ENCODE data around the gene PCSK5. TPM values are rescaled to one million over a fixed set of nuclear protein-coding genes. Genes with fewer than 3 reads are reported as not detected.

PCSK5 gene
- total and polyA plus RNA-seq, 2 donors (not counting 1 experiment from before 2014, with no cell fraction given), result 0.09 TPM; not detected in 1

DNA sequence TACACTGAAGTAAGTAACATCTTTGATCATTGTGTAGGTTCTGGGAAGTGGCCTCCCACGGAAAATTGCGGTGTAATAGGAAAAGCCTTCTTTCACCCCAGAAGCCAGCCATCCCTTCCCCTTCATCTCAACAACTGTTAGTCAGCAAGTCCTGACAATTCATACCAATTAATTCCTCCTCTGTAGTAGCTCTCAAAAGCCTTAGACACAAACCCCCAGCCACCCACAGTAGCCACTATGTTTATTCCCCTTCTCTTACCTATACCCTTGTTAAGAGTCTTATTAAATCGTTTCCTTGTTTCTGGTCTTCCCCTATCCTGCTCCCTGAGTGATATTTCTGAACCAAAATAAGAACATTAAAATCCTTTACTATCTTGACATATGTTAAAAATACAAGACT, 143.6 kb downstream of the PCSK5 start:
- Histone ChIP-seq H3K27me3 (replicated peaks in 1 of 4; ENCODE audit: control extremely low read depth in 1 of 4, control insufficient read depth in 3 of 4, insufficient read depth in 4 of 4, low read length in 3 of 4) (no peaks in the 10 kb centered on the region), H3K4me1 (ENCODE audit: control insufficient read depth in 2 of 2, insufficient read depth in 2 of 2, low read length in 2 of 2) (no peaks in the 10 kb centered on the region), H3K27ac (ENCODE audit: low read length in 2 of 2) (no peak overlapping the region), H3K36me3 (replicated peaks in 1 of 2; ENCODE audit: control extremely low read depth in 1 of 2, control insufficient read depth in 1 of 2, extremely low read depth in 1 of 2, insufficient read depth in 2 of 2, low read length in 1 of 2) (no peaks in the 10 kb centered on the region), H3K9ac (ENCODE audit: low read length) (no peak overlapping the region), H4K20me1 (ENCODE audit: control insufficient read depth, insufficient read depth, low read length, poor library complexity, severe bottlenecking) (no peaks in the 10 kb centered on the region), H3K79me2 (ENCODE audit: control insufficient read depth, insufficient read depth, low read length) (no peaks in the 10 kb centered on the region), H3K9me3 (ENCODE audit: control extremely low read depth in 1 of 3, control insufficient read depth in 2 of 3, insufficient read depth in 1 of 3, low read length in 2 of 3) (no peaks in the 10 kb centered on the region), H2AFZ (ENCODE audit: insufficient read depth, low read depth, low read length, poor library complexity, severe bottlenecking) (no peak overlapping the region), H3K4me2 (replicated peaks; ENCODE audit: low read depth, low read length, poor library complexity, severe bottlenecking) (no peak overlapping the region), H3K4me3 (ENCODE audit: control extremely low read depth in 1 of 5, extremely low read depth in 1 of 5, insufficient read depth in 1 of 5, low read depth in 2 of 5, low read length in 4 of 5) (no peak overlapping the region)
- TF ChIP-seq, protein P1, sequence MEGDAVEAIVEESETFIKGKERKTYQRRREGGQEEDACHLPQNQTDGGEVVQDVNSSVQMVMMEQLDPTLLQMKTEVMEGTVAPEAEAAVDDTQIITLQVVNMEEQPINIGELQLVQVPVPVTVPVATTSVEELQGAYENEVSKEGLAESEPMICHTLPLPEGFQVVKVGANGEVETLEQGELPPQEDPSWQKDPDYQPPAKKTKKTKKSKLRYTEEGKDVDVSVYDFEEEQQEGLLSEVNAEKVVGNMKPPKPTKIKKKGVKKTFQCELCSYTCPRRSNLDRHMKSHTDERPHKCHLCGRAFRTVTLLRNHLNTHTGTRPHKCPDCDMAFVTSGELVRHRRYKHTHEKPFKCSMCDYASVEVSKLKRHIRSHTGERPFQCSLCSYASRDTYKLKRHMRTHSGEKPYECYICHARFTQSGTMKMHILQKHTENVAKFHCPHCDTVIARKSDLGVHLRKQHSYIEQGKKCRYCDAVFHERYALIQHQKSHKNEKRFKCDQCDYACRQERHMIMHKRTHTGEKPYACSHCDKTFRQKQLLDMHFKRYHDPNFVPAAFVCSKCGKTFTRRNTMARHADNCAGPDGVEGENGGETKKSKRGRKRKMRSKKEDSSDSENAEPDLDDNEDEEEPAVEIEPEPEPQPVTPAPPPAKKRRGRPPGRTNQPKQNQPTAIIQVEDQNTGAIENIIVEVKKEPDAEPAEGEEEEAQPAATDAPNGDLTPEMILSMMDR (IDR thresholded peaks at IDR 0.05), result no peak
- 100% methylated on average over 2 of the region's 3 CpGs for WGBS (ENCODE audit: insufficient coverage)
- ChIA-PET POLR2A (no interaction called here), CTCF (interaction anchor here (0.6 kb wide), 1 partner anchor 372 kb away, joined by 3 read pairs; no protein-coding TSS in a partner anchor)
- intact Hi-C loops (cut with micrococcal nuclease), result no loop called here
- ATAC-seq (ENCODE audit: low read depth) (no peak), DNase-seq (no peak)
- no peaks in the 10 kb centered on the region for H3K27me3 Mint-ChIP-seq
- no peaks in the 10 kb centered on the region for H3K9me3 Mint-ChIP-seq (ENCODE audit: insufficient read depth)
- H3K4me3 Mint-ChIP-seq, result no peak overlapping the region
- H3K27ac Mint-ChIP-seq, result no peak overlapping the region
- H3K4me1 Mint-ChIP-seq, result no peaks in the 10 kb centered on the region

DNA sequence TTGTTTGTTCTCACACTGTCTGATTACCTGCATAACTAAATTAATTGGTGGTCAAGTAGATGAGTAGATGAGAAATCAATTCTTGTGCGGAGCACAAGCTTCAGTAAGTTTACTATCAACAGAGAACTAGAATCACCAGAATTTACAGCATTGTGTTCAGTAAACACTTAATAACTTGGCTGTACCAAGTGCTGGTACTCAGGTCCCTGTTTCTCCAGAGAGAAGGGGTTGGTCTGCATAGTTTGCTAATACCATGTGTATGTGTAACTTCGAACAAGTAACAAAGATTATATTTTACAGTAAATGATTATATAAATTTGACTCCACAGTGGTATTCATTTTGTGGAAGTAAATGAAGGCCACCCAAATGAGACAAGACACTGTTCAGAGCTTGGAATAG, 146.3 kb downstream of the PCSK5 start:
- no peaks in the 10 kb centered on the region for H3K27me3 ChIP-seq (replicated peaks in 1 of 4; ENCODE audit: control extremely low read depth in 1 of 4, control insufficient read depth in 3 of 4, insufficient read depth in 4 of 4, low read length in 3 of 4)
- no peak overlapping the region for H3K4me3 ChIP-seq (ENCODE audit: control extremely low read depth in 1 of 5, extremely low read depth in 1 of 5, insufficient read depth in 1 of 5, low read depth in 2 of 5, low read length in 4 of 5)
- intact Hi-C loops (cut with micrococcal nuclease), result no loop called here
- ATAC-seq (ENCODE audit: low read depth) (no peak), DNase-seq (no peak)
- Mint-ChIP-seq H3K4me1 (no peaks in the 10 kb centered on the region), H3K4me3 (no peak overlapping the region), H3K27ac (no peak overlapping the region), H3K9me3 (ENCODE audit: insufficient read depth) (no peaks in the 10 kb centered on the region), H3K27me3 (no peaks in the 10 kb centered on the region)
- H3K79me2 ChIP-seq (ENCODE audit: control insufficient read depth, insufficient read depth, low read length), result no peaks in the 10 kb centered on the region
- no peaks in the 10 kb centered on the region for H4K20me1 ChIP-seq (ENCODE audit: control insufficient read depth, insufficient read depth, low read length, poor library complexity, severe bottlenecking)
- no CpG with 5 or more reads among the region's 2 CpGs for WGBS (ENCODE audit: insufficient coverage)
- no peak overlapping the region for H2AFZ ChIP-seq (ENCODE audit: insufficient read depth, low read depth, low read length, poor library complexity, severe bottlenecking)
- no peaks in the 10 kb centered on the region for H3K4me1 ChIP-seq (ENCODE audit: control insufficient read depth in 2 of 2, insufficient read depth in 2 of 2, low read length in 2 of 2)
- ChIA-PET POLR2A (no interaction called here), CTCF (no interaction called here)
- H3K27ac ChIP-seq (ENCODE audit: low read length in 2 of 2), result no peak overlapping the region
- no peak overlapping the region for H3K9ac ChIP-seq (ENCODE audit: low read length)
- H3K9me3 ChIP-seq (ENCODE audit: control extremely low read depth in 1 of 3, control insufficient read depth in 2 of 3, insufficient read depth in 1 of 3, low read length in 2 of 3), result no peaks in the 10 kb centered on the region
- no peaks in the 10 kb centered on the region for H3K36me3 ChIP-seq (replicated peaks in 1 of 2; ENCODE audit: control extremely low read depth in 1 of 2, control insufficient read depth in 1 of 2, extremely low read depth in 1 of 2, insufficient read depth in 2 of 2, low read length in 1 of 2)
- H3K4me2 ChIP-seq (replicated peaks; ENCODE audit: low read depth, low read length, poor library complexity, severe bottlenecking), result no peak overlapping the region
- TF ChIP-seq, protein P1 (IDR thresholded peaks at IDR 0.05), result no peak
- TF ChIP-seq EZH2 (IDR thresholded peaks at IDR 0.05; ENCODE audit: borderline replicate concordance, insufficient read depth, low read depth, low read length, poor library complexity, severe bottlenecking), result no peak
